Measurements from ENCODE around the gene ERC1. TPM values are rescaled to one million over a fixed set of nuclear protein-coding genes. Genes with fewer than 3 reads are reported as not detected.

ERC1 gene
- total RNA-seq, 4 donors from 2014 or later = 23.5 to 74.8 (median 57.0) TPM

- H3K27me3 ChIP-seq = no peaks in the 10 kb centered on the region
- peaks cover 12 to 17% (median 12%) of the 10 kb centered on the region in 4 donors for H3K4me1 ChIP-seq
- no peak for DNase-seq
- TF ChIP-seq POLR2A (IDR thresholded peaks at IDR 0.05) = no peak
- TF ChIP-seq EP300 (IDR thresholded peaks at IDR 0.05; ENCODE audit: low read depth) = no peak
- no peak for TF ChIP-seq POLR2AphosphoS5 (IDR thresholded peaks at IDR 0.05)
- TF ChIP-seq, protein P1, sequence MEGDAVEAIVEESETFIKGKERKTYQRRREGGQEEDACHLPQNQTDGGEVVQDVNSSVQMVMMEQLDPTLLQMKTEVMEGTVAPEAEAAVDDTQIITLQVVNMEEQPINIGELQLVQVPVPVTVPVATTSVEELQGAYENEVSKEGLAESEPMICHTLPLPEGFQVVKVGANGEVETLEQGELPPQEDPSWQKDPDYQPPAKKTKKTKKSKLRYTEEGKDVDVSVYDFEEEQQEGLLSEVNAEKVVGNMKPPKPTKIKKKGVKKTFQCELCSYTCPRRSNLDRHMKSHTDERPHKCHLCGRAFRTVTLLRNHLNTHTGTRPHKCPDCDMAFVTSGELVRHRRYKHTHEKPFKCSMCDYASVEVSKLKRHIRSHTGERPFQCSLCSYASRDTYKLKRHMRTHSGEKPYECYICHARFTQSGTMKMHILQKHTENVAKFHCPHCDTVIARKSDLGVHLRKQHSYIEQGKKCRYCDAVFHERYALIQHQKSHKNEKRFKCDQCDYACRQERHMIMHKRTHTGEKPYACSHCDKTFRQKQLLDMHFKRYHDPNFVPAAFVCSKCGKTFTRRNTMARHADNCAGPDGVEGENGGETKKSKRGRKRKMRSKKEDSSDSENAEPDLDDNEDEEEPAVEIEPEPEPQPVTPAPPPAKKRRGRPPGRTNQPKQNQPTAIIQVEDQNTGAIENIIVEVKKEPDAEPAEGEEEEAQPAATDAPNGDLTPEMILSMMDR (IDR thresholded peaks at IDR 0.05) = no peak
- H3K9me3 ChIP-seq = no peaks in the 10 kb centered on the region
- peak overlapping the region in 1 of 4 donors; percentile 14 for H3K4me3 ChIP-seq
- in situ Hi-C loops (cut with MboI; ENCODE audit: low pct_ligation_motif_present in 1 of 4, low pct_unique_long_range_greater_than_20kb in 1 of 4, low sequenced_read_pairs in 3 of 4) (no loop called here), intact Hi-C loops (cut with DNase I; ENCODE audit: low total_unique reads) (no loop called here)
- H3K36me3 ChIP-seq = no peaks in the 10 kb centered on the region
- 0 to 44% methylated on average over 1 to 29 of the region's 29 CpGs for WGBS, 2 donors (ENCODE audit: low coverage in 1 of 2)
- H3K27ac ChIP-seq = peak overlapping the region in 2 of 4 donors; percentile 3 to 42
Measured at GRCh38 chr12:1518591-1519516, 527.8 kb downstream of the ERC1 start.

GRCh38 chr12:1519642-1520041, 528.6 kb downstream of the ERC1 start:
- intact Hi-C loops (cut with DNase I; ENCODE audit: low total_unique reads) (no loop called here), in situ Hi-C loops (cut with MboI; ENCODE audit: low pct_ligation_motif_present in 1 of 4, low pct_unique_long_range_greater_than_20kb in 1 of 4, low sequenced_read_pairs in 3 of 4) (no loop called here)
- H3K27me3 ChIP-seq = peaks cover 4% of the 10 kb centered on the region
- H3K36me3 ChIP-seq = no peaks in the 10 kb centered on the region
- no peak for DNase-seq
- peak overlapping the region in 1 of 4 donors; percentile 42 for H3K27ac ChIP-seq
- peaks cover 12 to 17% (median 12%) of the 10 kb centered on the region in 4 donors for H3K4me1 ChIP-seq
- WGBS, 2 donors (ENCODE audit: low coverage in 1 of 2) = 61% methylated on average over 5 of the region's 5 CpGs; no CpG with 5 or more reads in 1 of the 2 donors
- TF ChIP-seq POLR2AphosphoS5 (IDR thresholded peaks at IDR 0.05) (no peak), POLR2A (IDR thresholded peaks at IDR 0.05) (no peak), EP300 (IDR thresholded peaks at IDR 0.05; ENCODE audit: low read depth) (no peak)
- TF ChIP-seq, protein P1 (IDR thresholded peaks at IDR 0.05) = no peak
- H3K4me3 ChIP-seq = no peak overlapping the region
- no peaks in the 10 kb centered on the region for H3K9me3 ChIP-seq

DNA sequence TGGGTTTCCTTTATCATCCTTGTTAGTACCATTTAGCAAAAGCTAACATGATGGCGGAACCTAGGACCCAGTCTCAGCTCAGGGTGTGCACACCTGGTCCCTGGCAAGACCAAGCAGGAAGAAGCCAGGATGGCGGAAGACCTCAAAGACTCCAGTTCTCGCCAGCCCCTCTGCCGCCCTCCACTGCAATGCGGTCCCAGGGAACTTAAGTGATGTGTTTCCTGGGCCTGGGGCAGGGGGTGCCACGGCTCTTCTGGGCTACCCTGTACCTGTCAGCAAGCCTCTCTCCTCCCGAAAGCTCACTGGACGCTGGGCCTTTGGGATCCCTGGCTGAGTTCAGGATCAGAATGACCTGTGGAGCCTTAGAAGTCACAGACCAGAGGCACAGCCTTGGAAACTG, 532.0 kb downstream of the ERC1 start:
- no peak overlapping the region for H3K4me3 ChIP-seq
- in situ Hi-C loops (cut with MboI; ENCODE audit: low pct_ligation_motif_present in 1 of 4, low pct_unique_long_range_greater_than_20kb in 1 of 4, low sequenced_read_pairs in 3 of 4) (no loop called here), intact Hi-C loops (cut with DNase I; ENCODE audit: low total_unique reads) (no loop called here)
- DNase-seq = no peak
- no peak overlapping the region for H3K27ac ChIP-seq
- no peaks in the 10 kb centered on the region for H3K36me3 ChIP-seq
- no peaks in the 10 kb centered on the region for H3K9me3 ChIP-seq
- H3K4me1 ChIP-seq = peaks cover 12 to 17% (median 12%) of the 10 kb centered on the region in 4 donors
- H3K27me3 ChIP-seq = peaks cover 14% of the 10 kb centered on the region
- TF ChIP-seq, protein P1 (IDR thresholded peaks at IDR 0.05) = no peak
- TF ChIP-seq POLR2AphosphoS5 (IDR thresholded peaks at IDR 0.05) (no peak), POLR2A (IDR thresholded peaks at IDR 0.05) (no peak), EP300 (IDR thresholded peaks at IDR 0.05; ENCODE audit: low read depth) (no peak)
- WGBS, 2 donors (ENCODE audit: low coverage in 1 of 2) = 91 to 100% methylated on average over 1 to 8 of the region's 8 CpGs

DNA sequence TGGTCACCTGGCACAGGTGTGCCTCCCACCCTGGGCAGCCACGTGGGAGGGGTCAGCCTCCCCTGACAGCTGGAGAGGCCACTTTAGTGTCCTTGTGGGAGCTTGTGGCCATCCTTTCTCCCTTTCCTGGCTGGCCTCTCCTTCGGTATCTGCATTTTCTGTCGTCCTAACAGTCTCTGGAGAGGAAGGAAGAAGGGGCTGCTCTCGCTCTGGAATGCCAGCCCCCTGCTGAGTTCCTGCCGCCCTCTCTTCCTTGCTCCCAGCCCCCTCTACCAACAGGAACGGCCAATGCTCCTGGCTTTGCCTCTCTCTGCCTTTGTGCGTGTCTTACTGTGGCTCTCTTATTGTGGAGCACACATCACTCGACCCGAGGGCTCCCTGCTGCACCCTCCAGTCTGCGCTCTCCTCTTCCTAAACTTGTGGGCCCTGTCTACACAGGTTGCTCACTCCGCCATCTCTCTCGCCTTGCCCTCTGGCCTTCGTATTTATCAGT, 532.6 kb downstream of the ERC1 start:
- 71 to 77% methylated on average over 8 to 13 of the region's 13 CpGs for WGBS, 2 donors (ENCODE audit: low coverage in 1 of 2)
- no peak for DNase-seq
- peaks cover 17% of the 10 kb centered on the region for H3K27me3 ChIP-seq
- H3K9me3 ChIP-seq = no peaks in the 10 kb centered on the region
- intact Hi-C loops (cut with DNase I; ENCODE audit: low total_unique reads) (no loop called here), in situ Hi-C loops (cut with MboI; ENCODE audit: low pct_ligation_motif_present in 1 of 4, low pct_unique_long_range_greater_than_20kb in 1 of 4, low sequenced_read_pairs in 3 of 4) (no loop called here)
- no peak overlapping the region for H3K4me3 ChIP-seq
- no peak overlapping the region for H3K27ac ChIP-seq
- H3K36me3 ChIP-seq = no peaks in the 10 kb centered on the region
- H3K4me1 ChIP-seq = peaks cover 12 to 14% (median 12%) of the 10 kb centered on the region in 4 donors
- TF ChIP-seq EP300 (IDR thresholded peaks at IDR 0.05; ENCODE audit: low read depth) = no peak
- no peak for TF ChIP-seq POLR2A (IDR thresholded peaks at IDR 0.05)
- no peak for TF ChIP-seq POLR2AphosphoS5 (IDR thresholded peaks at IDR 0.05)
- TF ChIP-seq, protein P1 (IDR thresholded peaks at IDR 0.05) = no peak
